Activated CD4-positive, CD25-positive, alpha-beta regulatory T cell treated with anti-CD3 and anti-CD28 coated beads, Interleukin-2, amount 50 U/mL, for 72 hours (primary cell): ENCODE results near the gene STRADA.

ENCODE experiments used
- DNase-seq: peaks from one replicate; pipeline ENCODE4 v3.0.0; 2021

STRADA gene

GRCh38 chr17:63682441-63682840 is 59.2 kb downstream of the STRADA start:
- DNase-seq = no peak

- no peak for DNase-seq
Observed at GRCh38 chr17:63681530-63681929, 60.1 kb downstream of the STRADA start.

GRCh38 chr17:63680700-63681099 is 60.9 kb downstream of the STRADA start:
- no peak for DNase-seq

- no peak for DNase-seq
Observed at GRCh38 chr17:63679214-63679613, 62.4 kb downstream of the STRADA start.

GRCh38 chr17:63676584-63676983 is 65.0 kb downstream of the STRADA start:
- DNase-seq = no peak

GRCh38 chr17:63675607-63676546 is 65.7 kb downstream of the STRADA start:
- DNase-seq = no peak

- DNase-seq = no peak
Observed at GRCh38 chr17:63675231-63675606, 66.4 kb downstream of the STRADA start.

GRCh38 chr17:63672856-63673255 is 68.7 kb downstream of the STRADA start:
- DNase-seq = no peak

GRCh38 chr17:63665527-63666214 is 75.9 kb downstream of the STRADA start:
- no peak for DNase-seq

GRCh38 chr17:63659850-63660249 is 81.7 kb downstream of the STRADA start:
- DNase-seq = no peak

- DNase-seq = no peak
Observed at GRCh38 chr17:63658366-63658765, 83.2 kb downstream of the STRADA start.

- DNase-seq = no peak
Observed at GRCh38 chr17:63657786-63658185, 83.8 kb downstream of the STRADA start.

GRCh38 chr17:63653050-63653449 is 88.5 kb downstream of the STRADA start:
- no peak for DNase-seq
